ENCODE results near the gene CDON. TPM values are rescaled to one million over a fixed set of nuclear protein-coding genes. Genes with fewer than 3 reads are reported as not detected.

The CDON gene
- total RNA-seq, 1 experiment from 2014 or later: 17.2 TPM

GRCh38 chr11:125931668-125932067 lies 131.0 kb downstream of the CDON start:
- Histone ChIP-seq H2BK120ac (ENCODE audit: low read depth, low read length, poor library complexity, severe bottlenecking) (no peak overlapping the region), H3K23me2 (ENCODE audit: insufficient read length, low read depth, low read length, poor library complexity, severe bottlenecking) (no peaks in the 10 kb centered on the region), H3K18ac (ENCODE audit: insufficient read length, low read depth, low read length) (no peak overlapping the region), H4K5ac (ENCODE audit: insufficient read length, low read depth, low read length) (no peak overlapping the region), H2BK5ac (ENCODE audit: insufficient read length, low read length) (no peak overlapping the region), H3K4me1 (ENCODE audit: insufficient read depth, low read length) (peaks cover 6% of the 10 kb centered on the region; the same call in 1 of the 2 replicates), H4K20me1 (ENCODE audit: control insufficient read depth, insufficient read depth, insufficient read length) (no peaks in the 10 kb centered on the region), H2AFZ (ENCODE audit: low read length) (no peak overlapping the region), H3K27me3 (ENCODE audit: insufficient read depth, low read length) (no peaks in the 10 kb centered on the region), H3K4ac (ENCODE audit: low read depth, low read length) (no peak overlapping the region), H2BK15ac (ENCODE audit: low read depth, low read length) (no peak overlapping the region), H3K56ac (ENCODE audit: insufficient read length, low read depth, low read length) (no peak overlapping the region), H4K8ac (replicated peaks; ENCODE audit: insufficient read length, low read depth, low read length) (no peak overlapping the region), H3K79me1 (ENCODE audit: insufficient read depth, low read depth, low read length, poor library complexity, severe bottlenecking) (no peaks in the 10 kb centered on the region), H2AK5ac (ENCODE audit: insufficient read length, low read length) (no peak overlapping the region), H3K9ac (ENCODE audit: extremely low read depth, insufficient read length, low read length) (no peak overlapping the region), H4K91ac (ENCODE audit: insufficient read length, low read depth, low read length) (no peak overlapping the region), H2BK12ac (ENCODE audit: insufficient read length, low read depth, low read length) (no peak overlapping the region), H3K23ac (ENCODE audit: insufficient read length, low read depth, low read length) (no peak overlapping the region), H3K27ac (ENCODE audit: insufficient read length, low read depth, low read length) (no peak overlapping the region), H3T11ph (ENCODE audit: low read length) (no peak overlapping the region), H3K9me3 (ENCODE audit: control insufficient read depth, low read depth, low read length) (no peaks in the 10 kb centered on the region), H2BK20ac (ENCODE audit: low read depth, low read length, poor library complexity, severe bottlenecking) (no peak overlapping the region), H3K4me2 (ENCODE audit: insufficient read depth, insufficient read length, low read length) (no peak overlapping the region), H3K79me2 (ENCODE audit: insufficient read depth, low read length) (no peaks in the 10 kb centered on the region), H3K14ac (ENCODE audit: insufficient read depth, low read length) (no peak overlapping the region)
- WGBS (ENCODE audit: extremely low coverage, insufficient read length, low lambda C conversion rate): no CpG with 5 or more reads among the region's 6 CpGs
- H3K9me3 Mint-ChIP-seq: no peaks in the 10 kb centered on the region; a peak in 1 of 5 replicates
- no peaks in the 10 kb centered on the region for H3K36me3 Mint-ChIP-seq (ENCODE audit: insufficient read depth in 1 of 3, low read depth in 3 of 3)
- H3K4me3 Mint-ChIP-seq: no peak overlapping the region
- TF ChIP-seq, protein P1, sequence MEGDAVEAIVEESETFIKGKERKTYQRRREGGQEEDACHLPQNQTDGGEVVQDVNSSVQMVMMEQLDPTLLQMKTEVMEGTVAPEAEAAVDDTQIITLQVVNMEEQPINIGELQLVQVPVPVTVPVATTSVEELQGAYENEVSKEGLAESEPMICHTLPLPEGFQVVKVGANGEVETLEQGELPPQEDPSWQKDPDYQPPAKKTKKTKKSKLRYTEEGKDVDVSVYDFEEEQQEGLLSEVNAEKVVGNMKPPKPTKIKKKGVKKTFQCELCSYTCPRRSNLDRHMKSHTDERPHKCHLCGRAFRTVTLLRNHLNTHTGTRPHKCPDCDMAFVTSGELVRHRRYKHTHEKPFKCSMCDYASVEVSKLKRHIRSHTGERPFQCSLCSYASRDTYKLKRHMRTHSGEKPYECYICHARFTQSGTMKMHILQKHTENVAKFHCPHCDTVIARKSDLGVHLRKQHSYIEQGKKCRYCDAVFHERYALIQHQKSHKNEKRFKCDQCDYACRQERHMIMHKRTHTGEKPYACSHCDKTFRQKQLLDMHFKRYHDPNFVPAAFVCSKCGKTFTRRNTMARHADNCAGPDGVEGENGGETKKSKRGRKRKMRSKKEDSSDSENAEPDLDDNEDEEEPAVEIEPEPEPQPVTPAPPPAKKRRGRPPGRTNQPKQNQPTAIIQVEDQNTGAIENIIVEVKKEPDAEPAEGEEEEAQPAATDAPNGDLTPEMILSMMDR (conservative IDR thresholded peaks at IDR 0.05): no peak
- peaks cover 10% of the 10 kb centered on the region for H3K27me3 Mint-ChIP-seq (ENCODE audit: low read depth)
- no peak overlapping the region for H3K27ac Mint-ChIP-seq
- DNase-seq: no peak
- H3K4me1 Mint-ChIP-seq: peaks cover 23 to 38% of the 10 kb centered on the region in 2 experiments

Data from H9 (cell line).